ENCODE data around the gene QSOX2.

Gene QSOX2

DNA sequence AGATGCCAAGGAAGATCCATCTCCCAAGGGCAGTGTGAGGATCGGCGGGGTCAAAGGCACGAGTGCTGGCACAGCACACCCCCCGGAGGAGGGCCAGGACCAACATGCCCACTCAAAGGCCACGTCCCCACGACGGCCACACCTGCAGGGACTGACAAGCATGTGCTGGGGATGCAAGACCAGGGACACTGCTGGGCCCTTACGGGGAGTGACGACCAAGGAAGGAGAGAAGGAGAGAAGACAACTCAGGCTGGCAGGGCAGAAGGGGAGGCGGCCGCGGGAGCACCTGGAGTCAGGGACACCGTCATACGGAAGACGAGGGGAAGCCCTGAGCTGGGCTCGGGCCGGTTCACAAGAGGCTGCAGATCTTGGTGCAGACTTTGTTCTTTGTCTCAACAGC, 10.4 kb downstream of the QSOX2 start:
- Mint-ChIP-seq H3K9me3 (no peaks in the 10 kb centered on the region), H3K27me3 (no peaks in the 10 kb centered on the region), H3K27ac (peak overlapping the region; percentile 35), H3K4me1 (peaks cover 54% of the 10 kb centered on the region), H3K4me3 (no peak overlapping the region), H3K36me3 (peaks cover 28% of the 10 kb centered on the region)
- DNase-seq (ENCODE audit: low spot score in 2 of 2) (no peak), ATAC-seq (ENCODE audit: low read depth) (no peak)

DNA sequence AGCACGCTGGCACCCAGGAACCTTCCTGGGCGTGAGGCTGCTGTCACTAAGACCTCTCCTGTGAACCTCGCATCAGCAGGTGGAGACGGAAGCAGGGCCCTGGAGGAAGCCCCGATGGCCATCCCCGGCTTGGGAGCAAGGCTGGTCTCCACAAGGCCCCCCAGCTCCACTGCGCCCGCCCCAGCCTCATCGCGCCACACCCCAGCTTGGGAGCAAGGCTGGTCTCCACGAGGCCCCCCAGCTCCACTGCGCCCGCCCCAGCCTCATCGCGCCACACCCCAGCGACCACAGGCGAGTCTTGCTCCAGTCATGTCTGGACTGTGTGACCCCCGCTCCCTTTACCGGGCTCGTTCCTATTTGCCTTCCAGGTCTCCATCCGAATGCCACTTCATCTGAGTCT, 11.0 kb downstream of the QSOX2 start:
- H3K9me3 Mint-ChIP-seq, result no peaks in the 10 kb centered on the region
- ATAC-seq (ENCODE audit: low read depth) (no peak), DNase-seq (ENCODE audit: low spot score in 2 of 2) (no peak)
- H3K4me3 Mint-ChIP-seq, result no peak overlapping the region
- peaks cover 53% of the 10 kb centered on the region for H3K4me1 Mint-ChIP-seq
- no peaks in the 10 kb centered on the region for H3K27me3 Mint-ChIP-seq
- peaks cover 30% of the 10 kb centered on the region for H3K36me3 Mint-ChIP-seq
- H3K27ac Mint-ChIP-seq, result peak overlapping the region; percentile 35

DNA sequence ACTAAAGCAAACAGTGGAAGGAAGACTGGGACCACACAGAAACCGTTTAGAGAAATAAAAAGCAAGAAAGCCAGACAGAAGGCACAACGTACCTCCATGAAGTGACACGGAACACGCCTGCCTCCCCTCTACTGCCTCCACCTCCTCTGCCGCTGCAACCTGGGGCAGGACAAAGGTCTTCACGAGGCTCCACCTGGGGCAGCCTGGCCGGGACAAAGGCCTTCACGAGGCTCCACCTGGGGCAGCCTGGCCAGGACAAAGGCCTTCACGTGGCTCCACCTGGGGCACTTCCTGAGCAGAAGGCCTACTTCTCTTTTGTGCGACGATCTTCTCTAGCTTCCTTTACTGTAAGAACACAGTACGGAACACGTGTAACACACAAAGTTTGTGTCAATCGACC, 11.7 kb downstream of the QSOX2 start:
- Mint-ChIP-seq H3K27ac (no peak overlapping the region), H3K27me3 (no peaks in the 10 kb centered on the region), H3K4me3 (no peak overlapping the region), H3K36me3 (peaks cover 30% of the 10 kb centered on the region), H3K4me1 (peaks cover 45% of the 10 kb centered on the region), H3K9me3 (no peaks in the 10 kb centered on the region)
- DNase-seq (ENCODE audit: low spot score in 2 of 2) (no peak), ATAC-seq (ENCODE audit: low read depth) (no peak)

GRCh38 chr9:136233411-136233810, 12.2 kb downstream of the QSOX2 start:
- no peak for ATAC-seq (ENCODE audit: low read depth)
- Mint-ChIP-seq H3K36me3 (peaks cover 30% of the 10 kb centered on the region), H3K4me1 (peaks cover 46% of the 10 kb centered on the region), H3K4me3 (no peak overlapping the region), H3K9me3 (no peaks in the 10 kb centered on the region), H3K27me3 (no peaks in the 10 kb centered on the region), H3K27ac (peak overlapping the region; percentile 43)
- no peak for DNase-seq (ENCODE audit: low spot score in 2 of 2)

GRCh38 chr9:136232969-136233368, 12.6 kb downstream of the QSOX2 start:
- ATAC-seq (ENCODE audit: low read depth) (no peak), DNase-seq (ENCODE audit: low spot score in 2 of 2) (no peak)
- no peak overlapping the region for H3K4me3 Mint-ChIP-seq
- peaks cover 30% of the 10 kb centered on the region for H3K36me3 Mint-ChIP-seq
- H3K27me3 Mint-ChIP-seq, result no peaks in the 10 kb centered on the region
- peak overlapping the region; percentile 43 for H3K27ac Mint-ChIP-seq
- H3K9me3 Mint-ChIP-seq, result no peaks in the 10 kb centered on the region
- peaks cover 44% of the 10 kb centered on the region for H3K4me1 Mint-ChIP-seq

GRCh38 chr9:136231478-136232297, 13.9 kb downstream of the QSOX2 start:
- Mint-ChIP-seq H3K9me3 (no peaks in the 10 kb centered on the region), H3K4me1 (peaks cover 46% of the 10 kb centered on the region), H3K27ac (no peak overlapping the region), H3K4me3 (no peak overlapping the region), H3K27me3 (no peaks in the 10 kb centered on the region), H3K36me3 (peaks cover 30% of the 10 kb centered on the region)
- DNase-seq (ENCODE audit: low spot score in 2 of 2) (no peak), ATAC-seq (ENCODE audit: low read depth) (no peak)

DNA sequence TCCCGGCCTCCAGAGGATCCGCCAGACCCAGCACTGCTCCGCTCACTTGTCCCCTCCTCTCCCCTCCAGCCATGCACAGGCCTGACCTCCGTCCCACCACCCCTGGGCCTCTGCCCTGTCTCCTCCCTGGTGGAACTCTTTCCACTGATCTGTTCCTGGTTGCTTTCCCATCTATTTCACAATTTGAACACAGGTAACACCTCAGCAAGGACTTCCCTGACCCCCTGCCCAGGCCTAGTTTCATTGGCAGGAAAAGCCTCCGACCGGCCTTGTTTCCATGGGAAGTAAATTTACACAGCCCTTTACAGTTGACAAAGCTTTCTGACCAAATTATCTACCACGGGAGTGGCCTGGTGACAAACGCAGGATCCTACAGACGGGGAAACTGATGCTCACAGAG, 14.8 kb downstream of the QSOX2 start:
- Mint-ChIP-seq H3K27ac (peak overlapping the region; percentile 10), H3K9me3 (no peaks in the 10 kb centered on the region), H3K4me3 (no peak overlapping the region), H3K27me3 (no peaks in the 10 kb centered on the region), H3K36me3 (peaks cover 30% of the 10 kb centered on the region), H3K4me1 (peaks cover 55% of the 10 kb centered on the region)
- no peak for ATAC-seq (ENCODE audit: low read depth)
- no peak for DNase-seq (ENCODE audit: low spot score in 2 of 2)

DNA sequence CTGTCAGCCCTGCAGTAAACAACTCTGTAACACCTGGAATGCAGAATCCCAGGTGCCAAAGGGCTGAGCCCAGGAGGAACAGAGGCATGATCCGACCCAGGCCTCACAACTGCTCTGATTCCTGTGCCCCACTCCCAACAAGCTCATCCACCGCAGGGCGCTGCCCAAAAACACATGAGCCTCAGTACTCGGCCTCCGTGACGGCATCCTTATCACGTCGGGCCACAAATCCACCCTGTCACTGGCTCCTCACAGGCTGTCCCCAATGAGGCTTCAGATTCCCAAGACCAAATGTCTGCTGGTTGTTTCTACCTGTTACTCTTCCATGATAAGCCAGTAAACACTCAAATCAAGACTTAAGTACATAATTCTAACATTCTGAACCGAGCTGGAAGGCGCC, 15.2 kb downstream of the QSOX2 start:
- H3K4me3 Mint-ChIP-seq, result no peak overlapping the region
- H3K27ac Mint-ChIP-seq, result no peak overlapping the region
- no peak for DNase-seq (ENCODE audit: low spot score in 2 of 2)

GRCh38 chr9:136229096-136230065, 16.2 kb downstream of the QSOX2 start:
- Mint-ChIP-seq H3K4me1 (peaks cover 53% of the 10 kb centered on the region), H3K4me3 (no peak overlapping the region), H3K36me3 (peaks cover 23% of the 10 kb centered on the region), H3K27me3 (no peaks in the 10 kb centered on the region), H3K9me3 (no peaks in the 10 kb centered on the region), H3K27ac (no peak overlapping the region)
- ATAC-seq (ENCODE audit: low read depth), result no peak
- DNase-seq (ENCODE audit: low spot score in 2 of 2), result no peak

More for the DNA sequence above, 15.2 kb downstream of the QSOX2 start:
- H3K27me3 Mint-ChIP-seq, result no peaks in the 10 kb centered on the region
- H3K36me3 Mint-ChIP-seq, result peaks cover 30% of the 10 kb centered on the region
- H3K4me1 Mint-ChIP-seq, result peaks cover 56% of the 10 kb centered on the region
- no peak for ATAC-seq (ENCODE audit: low read depth)
- H3K9me3 Mint-ChIP-seq, result no peaks in the 10 kb centered on the region

DNA sequence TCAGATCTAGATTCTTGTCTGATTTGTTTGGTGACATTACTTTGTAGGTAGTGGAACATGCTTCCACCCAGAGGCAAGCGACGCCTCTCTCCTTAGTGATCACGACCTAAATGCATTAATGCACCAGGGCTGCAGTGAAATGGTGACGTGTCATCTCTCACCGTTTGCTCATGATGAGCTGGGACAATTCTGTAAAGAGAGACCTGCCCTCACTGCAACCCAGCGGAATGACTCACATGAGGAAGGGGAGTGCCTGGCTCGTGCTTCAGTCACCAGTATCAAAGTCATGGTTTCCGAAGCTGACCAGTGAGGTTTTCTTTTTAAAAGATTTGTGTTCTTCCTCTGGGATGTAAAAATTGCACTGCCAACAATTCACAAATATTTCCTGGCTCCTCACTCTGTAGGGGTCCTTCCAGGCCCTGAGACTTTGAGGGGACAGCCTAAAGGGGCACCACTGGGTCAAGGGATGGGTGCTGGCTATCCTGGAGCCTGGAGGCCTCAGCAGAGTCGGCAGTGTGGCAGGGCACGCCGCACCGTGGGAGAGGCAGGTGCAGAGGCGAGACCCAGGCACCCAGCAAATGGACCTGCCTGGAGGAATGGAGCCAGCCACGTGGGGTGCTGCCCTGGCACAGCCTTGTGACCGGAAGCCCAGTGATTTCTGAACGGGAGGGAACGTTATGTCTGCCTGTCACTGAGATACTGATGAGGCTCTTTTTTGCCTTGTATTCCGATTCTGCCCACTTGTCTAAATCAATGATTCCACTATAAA, 17.3 kb downstream of the QSOX2 start:
- Mint-ChIP-seq H3K9me3 (no peaks in the 10 kb centered on the region), H3K4me3 (peak overlapping the region; percentile 34), H3K27me3 (no peaks in the 10 kb centered on the region), H3K36me3 (peaks cover 22% of the 10 kb centered on the region), H3K27ac (peak overlapping the region; percentile 100), H3K4me1 (peaks cover 54% of the 10 kb centered on the region)
- ATAC-seq (ENCODE audit: low read depth), result no peak
- DNase-seq (ENCODE audit: low spot score in 2 of 2), result no peak

DNA sequence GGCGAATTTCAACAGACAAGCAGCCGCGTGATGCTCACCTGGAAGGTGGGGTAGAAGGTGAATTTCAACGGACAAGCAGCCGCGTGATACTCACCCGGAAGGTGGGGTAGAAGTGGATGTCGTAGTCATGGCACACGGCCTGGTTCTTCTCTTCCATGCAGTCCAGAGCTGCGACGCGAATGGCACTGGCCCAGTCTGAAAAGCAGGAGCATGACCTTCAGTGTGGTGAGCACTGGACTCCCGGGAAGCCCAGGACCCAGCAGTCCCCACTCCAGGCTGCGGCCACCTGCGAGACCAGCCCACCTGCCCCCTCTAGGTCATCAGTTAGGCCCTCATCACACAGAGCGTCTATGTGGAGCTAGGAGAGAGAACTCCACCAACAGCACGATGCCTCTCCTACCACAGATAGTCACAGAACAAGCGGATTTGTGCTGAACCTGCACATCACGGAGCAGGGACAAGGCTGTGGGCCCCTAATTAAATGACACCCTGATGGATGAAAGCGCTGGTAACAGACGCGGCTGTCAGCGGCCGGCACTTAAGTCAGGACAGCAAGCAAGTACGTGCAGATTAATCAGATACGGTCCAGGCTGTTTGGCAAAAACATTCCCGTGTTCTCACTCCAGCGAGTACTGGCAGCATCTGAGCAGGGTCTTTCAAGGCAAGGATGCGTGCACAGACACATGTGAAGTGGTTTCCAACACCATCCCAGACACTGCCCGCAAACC, 18.8 kb downstream of the QSOX2 start:
- peak overlapping the region; percentile 89 for H3K4me3 Mint-ChIP-seq
- no peaks in the 10 kb centered on the region for H3K27me3 Mint-ChIP-seq
- no peaks in the 10 kb centered on the region for H3K9me3 Mint-ChIP-seq
- H3K36me3 Mint-ChIP-seq, result peaks cover 23% of the 10 kb centered on the region
- ATAC-seq (ENCODE audit: low read depth) (no peak), DNase-seq (ENCODE audit: low spot score in 2 of 2) (no peak)
- H3K27ac Mint-ChIP-seq, result peak overlapping the region; percentile 100
- H3K4me1 Mint-ChIP-seq, result peaks cover 47% of the 10 kb centered on the region

- Mint-ChIP-seq H3K4me1 (peaks cover 42% of the 10 kb centered on the region), H3K9me3 (no peaks in the 10 kb centered on the region), H3K36me3 (peaks cover 24% of the 10 kb centered on the region), H3K27me3 (no peaks in the 10 kb centered on the region), H3K4me3 (peak overlapping the region; percentile 89), H3K27ac (peak overlapping the region; percentile 100)
- DNase-seq (ENCODE audit: low spot score in 2 of 2), result peak; percentile 86 to 89
- peak; percentile 79 for ATAC-seq (ENCODE audit: low read depth)
Measured at GRCh38 chr9:136225748-136226679, 19.6 kb downstream of the QSOX2 start.

Measured in memory B cell (primary cell).